Measurements from ENCODE around the gene CDK16.
"Not testable (repeated sequence)": the region's sequence is repeated elsewhere in the genome, so short reads cannot be mapped to it uniquely, and the experiment has no call there.

Gene CDK16

DNA sequence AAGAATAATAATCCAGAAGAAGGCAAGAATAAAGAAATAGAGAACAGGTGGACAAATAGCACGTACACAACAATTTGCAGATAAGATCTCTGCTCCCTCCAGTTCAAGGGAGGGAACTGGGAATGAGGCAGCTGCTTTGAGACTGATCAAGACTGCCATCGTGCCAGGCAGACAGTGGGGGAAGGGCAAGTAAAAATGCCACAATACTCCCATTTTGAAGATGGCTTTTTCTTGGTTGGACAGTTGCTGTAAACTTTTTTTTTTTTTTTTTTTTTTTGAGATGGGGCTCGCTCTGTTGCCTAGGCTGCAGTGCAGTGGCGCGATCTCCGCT, 31.5 kb downstream of the CDK16 start:
- ATAC-seq (no peak), DNase-seq (no peak)

DNA sequence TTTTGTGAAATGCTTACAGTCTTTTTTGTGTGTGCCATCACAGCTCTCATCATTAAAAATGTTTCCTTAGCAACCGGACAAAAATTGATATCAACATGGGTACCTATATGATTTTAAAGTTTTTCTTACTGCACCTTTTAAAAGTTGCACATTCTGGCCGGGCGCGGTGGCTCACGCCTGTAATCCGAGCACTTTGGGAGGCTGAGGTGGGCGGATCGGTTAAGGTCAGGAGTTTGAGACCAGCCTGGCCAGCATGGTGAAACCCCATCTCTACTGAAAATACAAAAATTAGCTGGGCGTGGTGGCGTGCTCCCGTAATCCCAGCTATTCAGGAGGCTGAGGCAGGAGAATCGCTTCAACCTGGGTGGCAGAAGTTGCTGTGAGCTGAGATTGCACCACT, 39.1 kb downstream of the CDK16 start:
- DNase-seq, ATAC-seq: not testable (repeated sequence)

DNA sequence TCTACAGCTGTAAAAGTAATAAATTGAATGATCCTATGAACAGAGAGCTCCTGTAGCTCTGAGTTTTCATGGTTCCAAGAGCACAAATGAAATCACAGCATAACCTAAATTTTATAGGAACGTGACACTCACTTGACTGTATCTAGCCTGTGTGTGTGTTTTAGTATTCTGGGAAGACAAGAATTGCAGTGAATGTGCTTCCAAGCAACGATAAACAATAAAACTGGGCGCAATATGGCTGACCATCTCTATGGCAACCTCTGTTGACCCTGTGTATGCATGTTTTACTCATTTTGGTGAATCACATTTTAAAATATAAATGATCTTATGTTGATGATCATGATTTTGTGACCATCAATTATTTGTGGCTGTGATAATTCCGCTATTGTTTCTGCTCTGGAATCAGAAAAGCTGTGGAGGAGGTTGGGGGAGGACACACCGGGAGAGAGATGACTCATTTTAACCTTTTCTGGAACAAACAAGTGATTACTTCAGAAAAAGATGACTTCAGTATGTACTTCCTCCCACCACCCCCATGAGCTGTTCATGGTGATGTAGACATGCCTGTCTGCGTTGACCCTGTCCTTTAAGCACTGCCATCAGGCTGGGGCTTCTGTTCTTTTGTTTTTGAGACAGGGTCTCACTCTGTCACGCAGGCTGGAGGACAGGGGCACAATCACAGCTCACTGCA, 46.1 kb downstream of the CDK16 start:
- no peak for DNase-seq
- ATAC-seq, result no peak

DNA sequence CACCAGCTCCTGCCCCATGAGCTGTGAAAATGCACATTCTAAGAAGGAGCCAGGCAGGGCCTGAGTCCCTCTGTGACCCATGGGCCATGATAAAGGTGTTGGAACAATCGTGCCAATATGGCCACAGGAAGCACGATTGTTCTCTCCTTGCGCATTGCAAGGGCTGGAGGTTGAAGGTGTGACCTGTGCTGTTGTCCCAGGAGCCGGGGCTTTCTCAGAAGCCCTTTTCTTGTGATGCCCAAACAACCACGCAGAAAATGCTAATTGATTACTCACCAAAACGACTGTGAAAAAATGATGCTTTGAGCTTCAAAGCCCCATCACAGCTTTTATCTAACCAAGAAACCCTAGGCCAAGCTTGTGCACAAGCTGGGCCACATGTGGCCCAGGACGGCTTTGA, 48.2 kb downstream of the CDK16 start:
- ATAC-seq, result no peak

DNA sequence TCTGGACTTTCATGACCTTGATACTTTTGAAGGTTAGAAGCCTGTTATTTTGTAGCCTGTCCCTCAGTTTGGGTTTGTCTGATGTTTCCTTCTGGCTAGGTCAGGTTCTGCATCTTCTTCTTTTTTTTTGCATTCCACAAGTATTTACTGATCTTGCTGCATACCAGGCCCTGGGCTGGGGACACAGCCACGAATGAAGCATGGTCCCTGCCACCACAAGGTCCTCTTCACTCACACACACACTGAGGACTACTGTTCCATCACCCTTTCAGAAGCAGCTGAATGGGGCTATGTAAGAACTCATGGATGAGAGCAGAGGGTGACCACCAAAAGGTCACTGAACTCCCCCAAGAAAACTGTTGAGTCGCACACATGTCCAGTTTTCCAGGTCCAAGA, 53.5 kb downstream of the CDK16 start:
- DNase-seq, result no peak
- ATAC-seq, result no peak

More for the DNA sequence above, 48.2 kb downstream of the CDK16 start:
- no peak for DNase-seq

DNA sequence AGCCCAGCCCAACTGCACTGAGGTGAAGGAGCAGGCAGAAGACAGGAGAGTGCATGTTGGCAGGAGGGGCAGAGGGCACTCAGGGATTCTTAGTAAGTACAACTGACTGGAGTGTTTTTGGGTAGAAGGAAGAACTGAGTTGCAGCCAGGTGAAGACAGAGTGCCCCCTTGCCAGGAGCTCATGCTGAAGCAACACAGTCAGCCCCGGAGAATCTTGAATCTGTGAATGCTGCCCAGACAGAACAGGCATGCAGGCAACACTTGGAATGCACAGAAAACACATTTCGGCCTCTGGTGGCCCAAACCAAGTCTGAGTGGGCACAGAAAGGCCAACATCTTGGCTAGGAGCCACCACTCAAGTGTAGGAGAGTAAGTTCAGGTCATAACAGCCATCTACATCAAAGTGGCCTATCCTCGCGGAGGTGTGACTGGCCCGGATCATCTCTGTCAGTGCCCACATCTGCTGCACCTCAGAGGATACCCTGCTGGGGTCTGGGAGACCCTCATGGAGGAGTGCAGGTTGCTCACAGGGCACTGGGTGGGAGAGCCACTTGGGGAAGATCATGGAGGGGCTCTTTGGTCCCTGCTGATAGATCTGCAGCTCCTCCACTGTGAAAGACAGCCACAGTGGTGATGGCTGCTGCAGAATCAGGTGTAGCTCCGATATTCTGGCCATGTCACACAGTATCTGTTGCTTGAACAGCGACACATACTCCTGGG, 54.7 kb downstream of the CDK16 start:
- DNase-seq (no peak), ATAC-seq (no peak)

DNA sequence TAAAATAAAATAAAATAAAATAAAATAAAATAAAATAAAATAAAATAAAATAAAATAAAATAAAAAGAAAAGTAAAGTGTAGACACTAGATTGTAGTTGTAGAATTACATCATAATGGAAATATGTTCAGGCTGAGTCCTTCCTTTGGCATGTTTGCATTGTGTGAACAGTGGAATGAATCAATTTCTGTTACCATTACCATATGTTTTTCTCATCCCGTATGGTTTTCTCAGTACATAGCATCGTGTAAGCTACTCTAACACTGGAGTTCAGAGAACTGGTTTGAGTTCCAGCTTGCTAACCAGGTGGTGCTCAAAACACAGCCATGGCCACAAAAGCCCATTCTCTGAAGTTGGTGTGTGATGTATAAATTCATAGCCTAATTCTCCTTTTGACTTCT, 60.2 kb downstream of the CDK16 start:
- ATAC-seq (no peak), DNase-seq (no peak)

Measured in stimulated activated naive CD8-positive, alpha-beta T cell treated with anti-CD3 and anti-CD28 coated beads, Interleukin-15, Interleukin-2, amounts not matched to agents 100 U/mL and 50 U/mL, for 24 hours (primary cell).